T follicular helper cell (primary cell): ENCODE measurements around the gene MSI2.
"Not testable (repeated sequence)": the region's sequence is repeated elsewhere in the genome, so short reads cannot be mapped to it uniquely, and the experiment has no call there.

Source experiments
- DNase-seq: peaks from one replicate; pipeline ENCODE4 v3.0.0-alpha.2; 2020; ENCODE audit warnings: low read depth
- total RNA-seq, 2 experiments: gene quantifications; one replicate each; lab custom pipeline; 2026; lab: John Stamatoyannopoulos, UW

The MSI2 gene
- total RNA-seq: 55.5 to 115 reads per million in 2 experiments

DNA sequence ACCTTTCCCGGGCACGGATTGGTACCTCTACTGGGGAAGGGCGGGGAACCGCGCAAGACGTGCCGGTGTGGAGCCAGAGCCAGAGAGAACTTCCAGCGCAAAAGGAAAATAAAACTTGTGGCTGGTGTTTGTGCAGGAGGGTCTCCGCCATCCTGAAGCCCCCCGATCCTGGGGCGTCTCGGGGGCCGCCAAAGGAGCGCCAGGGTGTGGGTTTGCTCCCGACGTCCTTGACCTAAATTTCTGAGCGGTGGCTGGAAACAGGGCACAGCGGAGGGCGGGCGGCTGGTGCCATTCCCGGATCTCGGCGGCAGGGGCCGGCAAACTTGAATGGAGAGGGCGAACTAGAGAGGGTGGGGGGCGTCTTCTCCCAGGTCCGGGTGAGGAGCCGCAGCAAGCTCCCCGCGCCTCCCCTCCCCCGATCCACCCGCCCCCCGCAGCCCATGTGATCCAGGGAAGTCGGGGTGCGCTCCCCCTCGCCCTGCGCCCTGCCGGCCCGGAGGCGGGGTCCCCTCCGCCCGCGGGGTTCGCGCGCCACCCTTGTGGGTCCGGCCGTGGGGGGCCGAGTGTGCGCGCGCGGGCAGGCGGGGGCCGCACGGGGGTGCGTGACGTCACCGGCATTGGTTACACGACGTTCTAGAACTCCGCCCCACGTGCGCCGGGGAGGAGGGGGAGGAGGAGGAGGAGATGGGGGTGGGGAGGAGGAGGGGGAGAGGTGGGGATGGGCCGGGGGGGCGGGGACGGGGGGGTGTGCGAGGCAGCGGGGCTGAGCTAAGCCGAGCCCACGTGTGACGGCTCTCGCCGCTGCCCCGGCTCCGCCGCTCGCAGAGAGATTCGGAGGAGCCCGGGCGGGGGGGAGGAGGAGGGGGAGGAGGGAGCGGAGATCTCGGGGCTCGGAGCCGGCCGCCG lies at the start of gene MSI2:
Gene MSI2, plus strand, starts transcription at position 748 of the 906 bp plus-strand sequence. CDS start 220 bp downstream, outside the sequence.
- peak; percentile 89 for DNase-seq

DNA sequence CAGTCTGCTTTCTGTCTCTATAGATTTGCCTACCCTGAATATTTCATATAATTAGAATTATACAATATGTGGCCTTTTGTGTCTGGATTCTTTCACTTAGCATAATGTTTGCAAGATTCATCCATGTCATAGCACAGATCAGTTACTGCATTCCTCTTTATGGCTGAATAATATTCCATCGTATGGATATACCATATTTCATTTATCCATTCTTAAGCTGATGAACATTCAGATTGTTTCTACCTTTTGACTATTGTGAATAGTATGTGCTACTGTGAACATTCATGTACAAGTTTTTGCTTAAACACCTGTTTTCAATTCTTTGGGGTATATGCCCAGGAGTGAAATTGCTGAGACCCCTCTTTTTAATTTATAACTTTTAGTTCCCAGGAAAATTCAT lies 49.4 kb upstream of the MSI2 start:
- DNase-seq: no peak

DNA sequence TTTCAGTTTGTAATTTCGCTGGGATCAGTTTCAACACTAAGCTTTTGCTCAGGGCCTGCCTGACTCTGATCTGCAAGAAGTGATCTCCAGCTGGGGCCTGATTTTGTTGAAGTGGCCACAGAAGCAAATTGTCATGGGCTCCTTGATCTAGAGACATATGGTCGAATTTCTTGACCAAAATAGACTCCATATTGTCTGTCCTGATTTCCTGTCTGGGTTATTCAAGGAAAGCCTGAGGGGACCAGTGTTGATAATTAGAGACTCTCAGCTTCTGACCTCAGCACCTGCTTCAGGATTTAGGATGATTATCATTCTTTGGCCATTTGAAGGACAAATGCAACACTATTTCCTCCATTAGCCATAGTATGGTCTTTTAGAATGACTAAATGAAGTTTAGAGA lies 48.9 kb upstream of the MSI2 start:
- DNase-seq: no peak

DNA sequence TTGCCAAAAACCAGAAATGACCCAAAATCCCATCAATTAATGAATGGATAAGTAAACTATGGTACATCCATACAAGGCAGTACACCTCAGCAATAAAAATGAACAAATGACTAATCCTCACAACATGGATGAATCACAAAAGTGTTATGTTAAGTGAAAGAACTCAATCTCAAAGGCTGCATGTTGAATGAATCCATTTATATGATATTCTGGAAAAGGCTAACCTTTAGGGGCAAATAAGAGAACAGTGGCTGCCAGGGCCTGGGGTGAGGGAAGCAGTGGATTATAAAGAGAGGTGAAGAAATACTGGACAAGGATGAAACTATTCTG lies 46.1 kb upstream of the MSI2 start:
- DNase-seq: no peak

DNA sequence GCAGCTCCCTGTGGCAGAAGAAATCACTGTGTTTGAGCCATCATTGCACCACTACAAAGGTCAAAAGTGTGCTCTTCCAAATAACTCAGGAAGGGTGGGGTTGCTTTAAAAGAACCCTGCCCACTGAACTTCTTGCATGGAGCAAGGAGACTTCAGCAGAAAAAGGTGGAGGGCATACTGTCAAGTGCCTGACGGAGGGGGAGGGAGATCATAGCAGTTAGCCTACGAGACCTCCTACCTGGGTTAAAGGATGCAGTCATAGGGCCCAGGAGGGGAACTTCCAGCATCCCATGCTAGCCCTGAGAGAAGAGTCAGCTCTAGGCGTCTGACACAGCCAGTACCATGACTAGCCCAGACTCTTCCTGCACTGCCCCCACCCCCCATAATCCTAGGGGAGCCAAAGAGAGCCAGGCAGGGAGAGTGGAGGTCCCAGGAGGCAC lies 45.3 kb upstream of the MSI2 start:
- no peak for DNase-seq

DNA sequence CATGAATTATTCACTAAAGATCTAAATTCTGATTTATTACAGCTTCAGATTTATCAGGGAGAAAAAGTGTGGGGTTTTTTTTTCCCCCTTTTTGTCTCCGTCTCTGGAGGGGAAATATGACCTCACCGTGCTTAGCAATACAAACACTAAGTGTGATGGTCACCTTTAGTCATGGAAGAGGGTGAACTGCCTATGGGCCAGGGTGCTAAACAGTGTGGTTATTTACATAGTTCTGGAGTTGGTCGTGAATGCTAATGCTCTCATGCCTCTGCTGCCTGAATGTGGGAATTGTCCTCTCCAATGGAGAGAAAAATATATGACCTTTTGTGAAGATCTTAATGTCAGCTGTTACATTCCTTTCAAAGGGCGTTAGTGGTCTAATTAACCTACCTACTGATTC lies 44.8 kb upstream of the MSI2 start:
- DNase-seq: no peak

DNA sequence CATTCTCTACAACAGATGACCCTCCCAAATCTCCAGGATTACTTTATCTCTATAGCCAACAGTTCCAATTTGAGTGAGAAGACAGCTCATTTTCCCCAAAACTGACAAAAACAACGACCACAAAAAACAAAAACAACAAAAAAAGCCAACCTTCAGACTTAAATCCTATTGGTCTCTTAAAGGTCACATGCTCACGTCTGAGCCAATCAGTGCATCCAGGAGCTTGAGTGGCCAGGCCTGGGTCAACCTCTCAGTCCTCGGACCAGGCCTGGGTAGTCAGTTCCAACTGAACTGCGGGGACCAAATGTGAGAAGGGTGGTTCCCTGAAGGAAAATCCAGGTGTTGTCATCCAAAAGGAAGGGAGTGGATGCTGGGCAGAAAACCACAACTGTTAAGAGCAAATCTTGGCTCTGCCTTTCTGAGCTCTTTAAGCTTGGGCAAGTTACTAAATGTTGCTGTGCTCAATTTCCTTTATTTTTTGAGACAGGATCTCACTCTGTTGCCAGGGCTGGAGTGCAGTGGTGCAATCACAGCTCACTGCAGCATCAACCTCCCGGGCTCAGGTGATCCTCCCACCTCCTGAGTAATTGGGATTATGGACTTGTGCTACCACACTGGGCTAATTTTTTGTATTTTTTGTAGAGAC lies 43.0 kb upstream of the MSI2 start:
- DNase-seq: no peak

DNA sequence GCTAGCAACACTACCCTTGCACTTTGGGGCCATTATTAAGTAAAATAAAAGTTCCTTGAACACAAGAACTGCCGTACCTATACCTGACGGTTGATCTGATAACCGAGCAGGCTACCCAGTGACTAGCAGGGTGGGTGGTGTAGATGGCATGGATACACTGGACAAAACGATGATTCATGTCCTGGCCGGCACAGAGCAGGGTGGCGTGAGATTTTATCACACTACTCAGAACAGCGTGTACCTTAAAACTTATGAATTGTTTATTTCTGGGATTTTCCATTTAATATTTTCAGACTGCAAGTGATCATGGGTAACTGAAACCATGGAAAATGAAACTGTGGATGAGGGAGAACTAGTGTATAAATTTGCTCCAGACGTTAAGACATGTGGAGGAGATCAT lies 41.0 kb upstream of the MSI2 start:
- DNase-seq: no peak

DNA sequence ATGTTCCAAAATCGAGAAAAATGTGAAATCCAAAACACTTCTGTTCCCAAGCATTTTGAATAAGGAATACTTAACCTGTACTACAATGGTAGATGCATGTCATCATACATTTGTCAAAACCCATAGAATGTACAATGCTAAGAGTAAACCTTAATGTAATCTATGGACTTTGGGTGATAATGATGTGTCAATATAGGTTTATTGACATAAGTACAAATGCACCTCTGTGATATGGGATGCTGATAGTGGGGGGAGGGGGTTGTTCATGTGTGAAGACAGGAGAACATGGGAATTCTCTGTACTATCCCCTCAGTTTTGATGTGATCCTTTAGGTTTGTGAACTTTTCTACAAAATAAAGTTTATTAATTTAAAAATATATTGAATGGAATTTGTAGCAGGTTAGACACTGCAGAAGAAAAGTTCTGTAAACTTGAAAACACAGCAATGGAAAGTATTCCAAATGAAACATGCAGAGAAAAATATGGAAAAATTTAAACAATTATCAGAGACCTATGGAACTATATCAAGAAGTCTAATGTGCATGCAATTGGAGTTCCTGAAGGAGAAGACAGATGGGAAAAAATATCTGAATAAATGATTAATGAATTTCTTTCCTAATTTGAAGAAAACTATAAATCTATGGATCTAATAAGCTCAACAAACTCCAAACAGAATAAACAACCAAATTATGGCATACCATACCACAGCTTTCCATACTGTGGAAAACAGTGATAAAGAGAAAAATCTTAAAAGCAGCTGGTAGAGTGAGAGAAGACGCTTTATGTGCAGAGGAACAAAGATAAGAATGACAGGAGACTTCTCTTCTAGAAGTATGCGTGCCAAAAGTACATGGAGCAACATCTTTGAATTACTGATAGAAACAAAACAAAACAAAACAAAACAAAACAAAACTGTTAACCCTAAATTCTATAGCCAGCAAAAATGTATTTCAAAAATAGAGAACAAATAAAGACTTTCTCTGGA lies 34.7 kb upstream of the MSI2 start:
- no peak for DNase-seq

DNA sequence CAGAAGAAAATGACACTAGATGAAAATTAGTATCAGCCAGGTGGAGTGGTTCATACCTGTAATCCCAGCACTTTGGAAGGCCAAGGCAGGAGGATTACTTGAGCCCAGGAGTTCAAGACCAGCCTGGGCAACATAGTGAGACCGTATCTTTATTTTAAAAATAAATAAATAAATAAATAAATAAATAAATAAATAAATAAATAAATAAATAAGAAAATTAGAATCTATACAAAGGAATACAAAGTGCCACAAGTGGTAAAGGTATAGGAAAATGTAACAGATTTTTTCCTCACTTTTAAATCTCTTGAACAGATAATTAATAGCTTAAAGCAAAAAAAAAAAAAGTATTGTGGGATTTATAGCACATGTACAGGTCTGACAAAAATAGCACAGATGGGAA lies 33.9 kb upstream of the MSI2 start:
- not testable (repeated sequence) for DNase-seq

DNA sequence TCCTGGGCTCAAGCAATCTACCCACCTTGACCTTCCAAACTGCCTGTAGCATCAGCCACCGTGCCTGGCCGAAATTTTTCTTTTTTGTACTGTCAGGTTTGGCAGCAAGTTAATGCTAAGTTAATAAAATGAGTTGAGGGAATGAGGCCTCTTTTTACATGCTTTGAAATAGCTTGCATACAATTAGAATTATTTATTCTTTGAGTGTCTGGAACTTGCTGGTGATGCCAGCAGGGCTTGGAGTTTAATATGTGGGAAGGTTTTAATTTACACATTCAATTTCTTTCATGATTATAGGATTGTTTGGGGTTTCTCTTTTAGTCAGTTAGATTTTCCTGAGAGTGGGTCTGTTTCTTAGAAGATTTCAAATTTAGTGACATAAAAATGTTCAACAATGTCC lies 31.2 kb upstream of the MSI2 start:
- DNase-seq: no peak

DNA sequence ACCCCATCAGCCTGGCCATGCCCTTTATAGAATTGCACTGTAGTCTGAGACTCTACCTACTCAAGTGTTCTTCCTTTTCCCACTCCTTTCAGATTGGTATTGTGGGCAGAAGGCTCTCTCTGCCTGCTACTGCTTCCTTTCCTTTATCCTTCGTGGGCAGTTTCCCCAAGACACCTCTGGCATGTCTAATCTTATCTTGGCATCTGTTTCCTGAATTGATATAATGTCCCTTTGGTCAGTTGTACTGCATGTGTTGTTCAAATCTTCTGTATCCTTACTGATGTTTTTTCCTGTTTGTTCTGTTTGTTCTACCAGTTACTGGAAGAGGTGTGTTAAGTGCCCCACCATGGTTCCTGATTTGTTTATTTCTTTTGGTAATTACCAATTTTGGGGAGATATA lies 29.5 kb upstream of the MSI2 start:
- no peak for DNase-seq

DNA sequence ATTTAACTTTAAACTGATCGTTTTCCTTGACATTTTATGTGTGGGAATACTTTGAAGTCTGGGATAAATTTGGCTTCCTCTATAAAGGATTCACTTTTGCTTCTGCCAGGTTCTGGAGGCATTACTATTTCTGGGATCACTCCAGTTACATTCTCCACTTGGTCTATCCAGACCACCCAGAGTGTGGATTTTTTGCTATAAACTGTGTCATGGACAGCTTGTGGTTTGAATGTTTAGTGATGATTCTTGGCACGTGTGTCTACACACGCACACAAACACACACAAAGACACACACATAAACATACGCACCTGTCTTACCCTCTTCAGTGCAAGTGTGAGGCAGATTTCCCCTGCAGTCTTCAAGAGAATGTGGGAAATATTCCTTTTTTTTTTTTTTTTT lies 27.4 kb upstream of the MSI2 start:
- no peak for DNase-seq

DNA sequence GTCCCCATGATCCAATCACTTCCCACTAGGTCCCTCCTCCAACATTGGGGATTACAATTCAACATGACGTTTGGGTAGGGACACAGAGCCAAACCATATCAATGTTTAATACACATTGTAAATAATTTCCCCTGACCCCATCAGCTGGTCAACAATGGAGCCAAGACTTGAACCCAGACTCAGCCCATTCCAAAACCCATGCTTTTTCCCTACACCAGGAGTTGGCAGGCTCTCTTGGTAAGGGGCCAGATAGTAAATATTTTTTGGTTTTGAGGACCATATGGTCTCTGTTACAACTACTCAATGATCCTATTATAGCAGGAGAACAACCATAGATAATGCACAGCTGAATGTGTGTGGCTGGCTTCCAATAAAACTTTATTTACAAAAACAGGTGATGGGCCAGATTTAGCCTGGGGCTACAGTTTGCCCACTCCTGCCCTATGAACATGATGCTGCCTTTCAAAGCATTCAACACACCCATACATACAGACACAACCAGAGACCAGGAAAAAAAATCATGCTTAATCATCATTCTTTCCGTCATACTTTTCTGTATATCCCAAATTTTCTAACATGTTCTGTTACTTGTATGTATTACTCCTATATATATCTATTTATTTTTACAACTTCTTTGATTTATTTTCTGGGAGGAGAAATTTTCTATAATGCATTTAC lies 22.1 kb upstream of the MSI2 start:
- DNase-seq: no peak

DNA sequence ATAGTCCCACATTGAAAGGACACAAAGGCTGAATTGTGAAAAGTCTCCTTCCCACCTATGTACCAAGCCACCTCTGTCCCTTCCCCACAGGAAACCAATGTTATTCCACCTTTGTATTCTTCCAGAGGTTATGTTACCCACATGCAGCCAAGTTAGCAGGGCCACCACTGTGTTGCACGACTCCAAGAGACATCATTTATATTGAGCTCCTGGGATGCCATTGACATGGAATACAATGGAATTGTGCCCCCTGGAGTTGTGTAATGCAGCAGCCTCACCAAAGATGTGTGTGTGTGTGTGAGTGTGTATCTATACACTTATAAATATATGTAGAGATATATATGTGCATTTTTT lies 21.6 kb upstream of the MSI2 start:
- no peak for DNase-seq

DNA sequence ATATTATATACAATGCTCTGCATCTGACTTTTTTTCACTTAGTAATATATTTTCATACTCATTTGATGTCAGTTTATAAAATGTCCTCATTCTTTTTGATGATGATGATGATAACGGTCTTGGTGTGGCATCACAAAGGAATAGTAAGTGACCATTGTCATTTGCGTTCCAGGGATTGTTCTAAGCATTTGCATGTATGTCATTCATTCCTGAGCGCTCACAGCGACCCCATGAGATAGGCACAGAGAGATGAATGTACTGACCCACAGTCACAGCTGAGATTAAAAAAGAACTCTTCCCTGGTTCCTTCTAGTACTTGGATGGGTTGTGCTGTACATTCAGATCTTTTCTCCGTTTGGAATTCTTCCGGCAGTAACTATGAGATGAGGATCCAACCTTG lies 21.2 kb upstream of the MSI2 start:
- no peak for DNase-seq

DNA sequence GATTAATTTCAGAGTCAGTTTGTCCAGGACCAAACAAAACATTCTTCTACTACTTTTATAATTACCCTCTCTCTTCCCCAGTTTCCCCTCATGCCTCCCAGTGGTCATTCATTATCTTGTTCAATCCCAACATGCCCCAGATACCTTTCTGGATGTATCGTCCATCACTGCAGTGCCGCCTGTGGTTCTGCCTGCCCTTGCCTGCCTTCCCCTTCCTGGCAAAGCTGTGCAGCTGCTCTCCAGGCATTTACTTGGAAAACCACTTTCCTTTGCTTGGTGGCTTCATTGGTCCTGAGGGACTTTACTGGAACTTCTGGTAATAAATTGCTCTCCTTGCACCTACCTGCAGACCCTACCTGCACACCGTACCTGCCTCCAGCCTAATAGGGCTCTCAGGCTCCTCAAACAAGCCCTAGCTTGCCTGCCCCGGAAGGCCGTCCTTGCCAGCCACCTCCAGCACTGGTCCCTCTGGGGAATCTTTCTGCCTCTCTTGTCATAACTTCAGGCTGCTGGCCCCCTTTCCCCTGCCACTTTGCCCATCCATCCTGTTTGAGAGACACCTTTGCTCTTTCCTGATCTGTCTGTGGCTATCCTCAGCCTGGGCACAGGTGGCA lies 19.5 kb upstream of the MSI2 start:
- DNase-seq: no peak

DNA sequence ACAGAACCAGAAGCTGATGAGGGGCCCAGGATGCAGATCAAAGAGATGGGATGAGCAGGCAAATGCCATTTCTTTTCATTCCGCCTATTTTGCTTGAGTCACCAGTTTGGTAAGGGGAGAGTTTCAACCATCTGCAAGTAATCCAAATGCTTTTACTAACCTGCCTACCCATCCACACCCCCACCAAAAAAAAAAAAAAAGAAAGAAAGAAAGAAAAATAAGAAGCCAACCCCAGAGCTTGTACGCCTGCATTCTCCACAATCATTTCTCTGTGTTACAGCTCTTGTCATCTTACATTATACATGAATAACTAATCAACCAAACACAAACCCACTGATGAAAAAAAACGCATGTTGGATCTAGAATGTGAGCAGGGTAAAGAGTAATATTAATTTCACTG lies 15.7 kb upstream of the MSI2 start:
- no peak for DNase-seq

DNA sequence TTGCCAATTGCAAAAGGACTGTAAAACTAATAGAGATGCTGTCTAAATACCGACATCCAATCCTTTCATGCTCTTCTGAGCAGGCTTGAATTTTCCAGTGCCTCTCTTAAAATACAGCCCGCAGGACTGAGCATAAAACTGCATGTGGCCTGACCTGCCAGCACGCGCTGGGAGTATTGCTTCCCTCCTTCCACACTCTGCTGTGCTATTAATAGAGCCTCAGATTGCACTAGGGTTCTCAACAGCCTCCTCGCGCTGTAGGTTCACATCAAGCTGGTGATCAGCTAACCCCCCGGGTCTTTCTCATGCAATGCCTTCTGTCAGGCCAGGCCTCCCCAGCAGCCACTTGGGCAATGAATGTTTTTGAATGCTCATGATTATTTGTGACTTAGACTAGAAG lies 14.2 kb upstream of the MSI2 start:
- DNase-seq: no peak

DNA sequence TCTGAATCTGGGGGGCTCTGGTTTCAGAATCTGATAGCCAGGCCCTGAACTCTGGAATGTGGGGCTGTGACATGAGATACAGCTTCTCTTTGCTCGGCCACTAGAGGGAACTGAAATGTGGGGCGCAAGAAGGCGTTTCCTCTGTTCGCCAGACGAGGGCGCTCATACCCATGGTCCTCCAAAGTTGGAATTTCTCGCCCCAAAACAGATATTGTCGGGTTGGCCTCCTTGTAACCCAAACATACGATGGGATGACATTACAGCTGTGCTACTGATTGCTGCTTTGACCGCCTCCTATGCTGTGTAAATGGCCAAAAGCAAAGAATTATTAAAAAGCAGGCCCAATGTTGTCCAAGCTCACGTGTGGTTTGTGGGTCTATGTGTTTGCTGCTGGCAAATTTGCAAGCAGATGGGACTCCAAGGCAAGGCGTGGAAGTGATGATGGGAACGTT lies 13.1 kb upstream of the MSI2 start:
- DNase-seq: peak; percentile 63

DNA sequence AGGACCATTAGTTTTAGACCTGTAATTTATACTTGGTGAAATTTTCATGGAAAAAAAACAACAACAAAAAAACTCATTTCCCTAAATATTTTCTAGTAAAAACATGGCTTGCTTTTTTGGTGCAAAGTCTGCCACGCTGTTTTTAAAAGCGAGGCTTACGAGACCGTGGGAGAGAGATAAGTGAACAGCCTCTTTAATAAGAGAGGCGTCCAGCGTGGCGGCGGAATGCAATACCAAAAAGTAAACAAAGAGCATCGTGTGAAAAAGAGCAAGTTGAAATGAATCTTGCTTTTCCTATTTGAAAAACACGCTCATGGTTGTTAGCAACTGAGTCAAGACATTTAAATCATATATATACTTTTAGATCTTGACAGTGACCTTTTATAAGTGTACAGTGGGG lies 10.5 kb upstream of the MSI2 start:
- DNase-seq: no peak
